Measurements from ENCODE around the gene DELE1. TPM values are rescaled to one million over a fixed set of nuclear protein-coding genes. Genes with fewer than 3 reads are reported as not detected.

Gene DELE1
- total RNA-seq, 2 experiments from 2014 or later: 60.0 to 61.1 TPM

DNA sequence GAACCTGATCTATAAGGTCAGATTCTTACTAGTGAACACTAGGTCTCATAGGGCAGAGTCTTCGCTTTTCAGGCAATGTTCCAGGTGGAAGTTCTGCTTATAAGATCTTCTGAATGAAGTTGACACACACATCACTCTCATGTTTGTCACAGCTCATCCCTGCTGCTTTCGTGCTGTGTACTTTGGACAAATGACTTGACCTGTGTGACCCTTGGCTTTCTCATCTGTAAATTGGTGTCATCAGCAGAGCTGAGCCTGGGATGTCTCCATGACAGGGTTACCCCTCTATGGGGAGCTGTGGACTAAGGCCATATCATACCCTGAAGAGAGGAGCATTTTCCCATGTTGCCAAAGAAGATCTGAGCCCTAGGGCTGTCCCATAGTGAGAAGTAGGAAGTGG, 2.8 kb downstream of the DELE1 start:
- Mint-ChIP-seq H3K27ac (peak overlapping the region; percentile 17), H3K4me1 (ENCODE audit: low read depth) (peaks cover 41% of the 10 kb centered on the region), H3K27me3 (no peaks in the 10 kb centered on the region), H3K9me3 (no peaks in the 10 kb centered on the region), H3K36me3 (ENCODE audit: low read depth) (peaks cover 76% of the 10 kb centered on the region), H3K4me3 (peak overlapping the region; percentile 51)
- ATAC-seq (ENCODE audit: poor library complexity) (no peak), DNase-seq (no peak)
- Histone ChIP-seq H3K4me1 (ENCODE audit: insufficient read depth, low read length) (peaks cover 30% of the 10 kb centered on the region), H3K27me3 (ENCODE audit: control insufficient read depth in 1 of 2, insufficient read depth in 2 of 2, low read length in 2 of 2) (no peaks in the 10 kb centered on the region), H3K36me3 (ENCODE audit: insufficient read depth, low read length) (peaks cover 60% of the 10 kb centered on the region), H3K27ac (ENCODE audit: low read depth in 1 of 2, low read length in 2 of 2) (no peak overlapping the region), H3K4me3 (ENCODE audit: low read length) (no peak overlapping the region), H3K9me3 (ENCODE audit: control insufficient read depth in 1 of 2, insufficient read depth in 1 of 2, low read length in 2 of 2) (no peaks in the 10 kb centered on the region)
- intact Hi-C loops (cut with DNase I, micrococcal nuclease): no loop called here
- ChIA-PET CTCF (interaction anchor here (0.8 kb wide), 1 partner anchor 34 kb away, joined by 4 read pairs; no protein-coding TSS in a partner anchor), POLR2A (no interaction called here)
- TF ChIP-seq, protein P1, sequence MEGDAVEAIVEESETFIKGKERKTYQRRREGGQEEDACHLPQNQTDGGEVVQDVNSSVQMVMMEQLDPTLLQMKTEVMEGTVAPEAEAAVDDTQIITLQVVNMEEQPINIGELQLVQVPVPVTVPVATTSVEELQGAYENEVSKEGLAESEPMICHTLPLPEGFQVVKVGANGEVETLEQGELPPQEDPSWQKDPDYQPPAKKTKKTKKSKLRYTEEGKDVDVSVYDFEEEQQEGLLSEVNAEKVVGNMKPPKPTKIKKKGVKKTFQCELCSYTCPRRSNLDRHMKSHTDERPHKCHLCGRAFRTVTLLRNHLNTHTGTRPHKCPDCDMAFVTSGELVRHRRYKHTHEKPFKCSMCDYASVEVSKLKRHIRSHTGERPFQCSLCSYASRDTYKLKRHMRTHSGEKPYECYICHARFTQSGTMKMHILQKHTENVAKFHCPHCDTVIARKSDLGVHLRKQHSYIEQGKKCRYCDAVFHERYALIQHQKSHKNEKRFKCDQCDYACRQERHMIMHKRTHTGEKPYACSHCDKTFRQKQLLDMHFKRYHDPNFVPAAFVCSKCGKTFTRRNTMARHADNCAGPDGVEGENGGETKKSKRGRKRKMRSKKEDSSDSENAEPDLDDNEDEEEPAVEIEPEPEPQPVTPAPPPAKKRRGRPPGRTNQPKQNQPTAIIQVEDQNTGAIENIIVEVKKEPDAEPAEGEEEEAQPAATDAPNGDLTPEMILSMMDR (IDR thresholded peaks at IDR 0.05): no peak

DNA sequence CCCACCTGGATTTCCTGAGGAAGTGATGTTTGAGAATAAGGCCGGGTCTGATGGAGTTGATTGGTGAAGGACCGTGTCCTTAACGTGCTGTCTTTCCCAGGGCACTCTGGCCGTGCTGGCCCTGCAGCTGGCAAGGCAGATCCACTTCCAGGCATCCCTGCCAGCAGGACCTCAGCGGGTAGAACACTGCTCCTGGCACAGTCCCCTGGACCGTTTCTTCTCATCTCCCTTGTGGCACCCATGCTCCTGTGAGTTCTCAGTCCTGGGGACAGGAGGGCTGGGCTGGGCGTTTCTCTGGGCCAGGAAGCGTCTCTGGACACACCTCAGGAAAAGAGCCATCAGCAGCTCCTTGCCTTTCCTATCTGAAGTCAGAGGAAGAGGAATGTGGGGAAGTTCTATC, 4.4 kb downstream of the DELE1 start:
- Mint-ChIP-seq H3K36me3 (ENCODE audit: low read depth) (peaks cover 92% of the 10 kb centered on the region), H3K27ac (no peak overlapping the region), H3K9me3 (no peaks in the 10 kb centered on the region), H3K4me1 (ENCODE audit: low read depth) (peaks cover 39% of the 10 kb centered on the region), H3K27me3 (no peaks in the 10 kb centered on the region), H3K4me3 (no peak overlapping the region)
- no peak overlapping the region for H3K27ac ChIP-seq (ENCODE audit: low read depth in 1 of 2, low read length in 2 of 2)
- POLR2A ChIA-PET: no interaction called here
- CTCF ChIA-PET: no interaction called here
- no peaks in the 10 kb centered on the region for H3K27me3 ChIP-seq (ENCODE audit: control insufficient read depth in 1 of 2, insufficient read depth in 2 of 2, low read length in 2 of 2)
- TF ChIP-seq, protein P1 (IDR thresholded peaks at IDR 0.05): no peak
- ATAC-seq (ENCODE audit: poor library complexity): no peak
- H3K9me3 ChIP-seq (ENCODE audit: control insufficient read depth in 1 of 2, insufficient read depth in 1 of 2, low read length in 2 of 2): no peaks in the 10 kb centered on the region
- peaks cover 23% of the 10 kb centered on the region for H3K4me1 ChIP-seq (ENCODE audit: insufficient read depth, low read length)
- H3K36me3 ChIP-seq (ENCODE audit: insufficient read depth, low read length): peaks cover 73% of the 10 kb centered on the region
- intact Hi-C loops (cut with DNase I, micrococcal nuclease): no loop called here
- DNase-seq: no peak
- H3K4me3 ChIP-seq (ENCODE audit: low read length): no peak overlapping the region

DNA sequence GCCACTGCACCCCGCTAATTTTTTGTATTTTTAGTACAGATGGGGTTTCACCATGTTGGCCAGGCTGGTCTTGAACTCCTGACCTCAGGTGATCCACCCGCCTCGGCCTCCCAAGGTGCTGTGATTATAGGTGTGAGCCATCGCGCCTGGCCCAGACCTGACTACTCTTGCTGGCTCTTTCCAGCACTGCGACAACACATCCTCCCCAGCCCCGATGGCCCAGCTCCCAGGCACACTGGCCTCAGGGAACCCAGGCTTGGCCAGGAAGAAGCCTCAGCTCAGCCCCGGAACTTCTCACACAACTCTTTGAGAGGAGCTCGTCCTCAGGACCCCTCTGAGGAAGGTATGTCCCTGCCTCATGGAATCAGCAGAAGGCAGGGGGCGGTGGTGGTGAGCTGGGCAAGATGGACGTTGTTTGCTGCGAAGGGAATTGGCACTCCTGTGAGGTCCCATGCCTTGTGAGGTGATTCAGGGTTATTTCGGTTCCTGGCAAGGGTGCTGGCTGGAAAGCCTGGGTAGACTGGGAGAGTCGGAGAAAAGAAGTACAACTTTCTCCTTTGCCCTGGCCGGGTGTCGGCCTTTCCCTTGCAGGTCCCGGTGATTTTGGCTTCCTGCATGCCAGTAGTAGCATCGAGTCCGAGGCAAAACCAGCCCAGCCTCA, 5.9 kb downstream of the DELE1 start:
- CTCF ChIA-PET: interaction anchor here (1.0 kb wide), 1 partner anchor 31 kb away, joined by 5 read pairs; no protein-coding TSS in a partner anchor
- Mint-ChIP-seq H3K27me3 (no peaks in the 10 kb centered on the region), H3K9me3 (no peaks in the 10 kb centered on the region), H3K36me3 (ENCODE audit: low read depth) (peaks cover 95% of the 10 kb centered on the region), H3K27ac (no peak overlapping the region), H3K4me3 (no peak overlapping the region), H3K4me1 (ENCODE audit: low read depth) (peaks cover 24% of the 10 kb centered on the region)
- ATAC-seq (ENCODE audit: poor library complexity): no peak
- Histone ChIP-seq H3K9me3 (ENCODE audit: control insufficient read depth in 1 of 2, insufficient read depth in 1 of 2, low read length in 2 of 2) (no peaks in the 10 kb centered on the region), H3K4me1 (ENCODE audit: insufficient read depth, low read length) (peaks cover 12% of the 10 kb centered on the region), H3K27ac (ENCODE audit: low read depth in 1 of 2, low read length in 2 of 2) (no peak overlapping the region), H3K36me3 (ENCODE audit: insufficient read depth, low read length) (peaks cover 88% of the 10 kb centered on the region), H3K4me3 (ENCODE audit: low read length) (no peak overlapping the region), H3K27me3 (ENCODE audit: control insufficient read depth in 1 of 2, insufficient read depth in 2 of 2, low read length in 2 of 2) (no peaks in the 10 kb centered on the region)
- POLR2A ChIA-PET: interaction anchor here (0.5 to 1.2 kb wide), 2 partner anchors 25 to 32 kb away, joined by 3 read pairs; no protein-coding TSS in a partner anchor
- no peak for DNase-seq
- TF ChIP-seq, protein P1 (IDR thresholded peaks at IDR 0.05): no peak
- intact Hi-C loops (cut with DNase I, micrococcal nuclease): no loop called here

All from CD4-positive, alpha-beta T cell (primary cell).